Stimulated activated CD4-positive, alpha-beta T cell treated with anti-CD3 and anti-CD28 coated beads, Interleukin-12 subunit alpha, Interleukin-12 subunit beta, amount 100 ng/mL, for 48 hours (primary cell): ENCODE measurements around the gene NEURL1B.

Source experiments
- DNase-seq, 3 donors: peaks; one replicate each; pipeline ENCODE4 v3.0.0-alpha.2; 2020; ENCODE audit warnings: low read depth in 2 of 3, low spot score in 1 of 3

The NEURL1B gene

GRCh38 chr5:172632346-172633092, 8.5 kb upstream of the NEURL1B start:
- no peak for DNase-seq

GRCh38 chr5:172633403-172633970, 7.6 kb upstream of the NEURL1B start:
- no peak for DNase-seq

DNA sequence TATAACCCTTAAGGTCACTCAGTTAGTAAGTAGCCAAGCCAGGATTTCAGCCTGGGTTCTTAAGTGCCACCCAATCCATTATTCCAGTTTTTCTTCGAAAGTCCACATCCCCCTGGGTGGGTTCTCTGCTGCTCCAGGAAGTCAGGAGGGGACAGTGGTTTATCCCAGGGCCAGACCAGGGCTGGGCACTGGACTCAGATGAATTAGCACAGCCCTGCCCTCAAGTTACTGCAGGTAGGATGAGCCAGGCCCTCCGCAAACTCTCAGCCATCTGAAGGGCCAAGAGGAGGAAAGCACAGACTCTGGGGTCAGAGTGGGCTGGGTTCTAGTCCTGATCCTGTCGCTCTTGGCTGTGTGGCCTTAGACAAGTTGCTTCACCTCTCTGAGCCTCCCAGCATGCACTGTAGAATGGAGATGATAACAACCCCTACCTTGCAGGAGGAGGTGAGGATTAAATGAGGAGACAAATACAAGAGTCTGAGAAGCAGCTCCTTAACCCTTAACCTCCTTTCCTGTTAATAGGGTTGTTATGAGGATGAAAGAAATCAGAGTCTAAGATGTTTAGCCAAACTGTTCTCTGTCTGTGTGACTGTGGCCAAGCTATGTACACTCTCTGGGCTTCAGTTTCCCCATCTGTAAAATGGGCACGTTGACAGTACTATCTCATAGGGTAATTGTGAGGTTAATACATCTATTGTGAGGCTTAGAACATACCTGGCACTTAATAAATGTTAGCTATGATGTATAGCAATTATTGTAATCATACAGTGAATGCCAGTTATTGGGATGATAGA, 6.8 kb upstream of the NEURL1B start:
- DNase-seq, result no peak

DNA sequence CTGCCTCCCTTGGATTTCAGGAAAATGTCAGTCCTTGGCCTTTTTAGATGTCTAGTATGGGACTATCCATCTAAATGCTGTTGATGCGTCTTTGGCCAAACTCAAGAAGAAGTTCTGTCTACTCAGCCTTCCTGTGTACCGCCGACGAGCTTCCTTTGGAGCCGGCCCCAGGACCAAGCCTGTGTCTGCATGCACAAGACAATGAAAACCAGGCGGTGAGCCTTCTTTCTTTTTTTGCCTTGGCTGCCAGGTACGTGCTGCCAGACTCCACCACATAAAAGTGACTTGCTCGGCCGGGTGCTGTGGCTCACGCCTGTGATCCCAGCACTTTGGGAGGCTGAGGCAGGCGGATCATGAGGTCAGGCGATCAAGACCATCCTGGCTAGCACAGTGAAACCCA, 6.0 kb upstream of the NEURL1B start:
- no peak for DNase-seq

GRCh38 chr5:172636279-172637050, 4.6 kb upstream of the NEURL1B start:
- no peak for DNase-seq

DNA sequence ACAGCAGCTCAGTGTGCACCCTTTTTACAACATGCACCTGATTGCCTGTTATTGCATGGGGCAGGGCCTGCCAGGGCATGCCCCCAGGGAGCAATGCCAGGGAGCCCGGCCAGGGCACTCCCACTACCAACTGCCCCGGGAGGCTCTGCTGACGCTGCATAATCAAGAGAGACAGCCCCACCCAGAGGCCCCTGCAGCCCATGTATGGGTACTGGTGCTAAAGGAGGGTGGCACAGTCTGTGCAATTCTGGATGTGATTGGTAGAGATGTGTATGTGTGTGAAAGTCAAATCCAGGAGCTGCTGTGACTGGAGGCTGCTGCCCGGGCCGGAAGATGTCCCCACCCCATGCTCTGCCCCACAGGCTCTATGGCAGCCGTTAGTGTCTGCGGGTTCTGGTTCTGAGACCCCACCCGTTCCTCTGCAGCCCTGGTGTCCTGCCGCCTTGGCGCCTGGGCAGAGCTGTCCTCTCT, 3.9 kb upstream of the NEURL1B start:
- DNase-seq, result no peak

- no peak for DNase-seq
Measured at GRCh38 chr5:172637740-172638139, 3.3 kb upstream of the NEURL1B start.

- no peak for DNase-seq
Measured at GRCh38 chr5:172638209-172638768, 2.8 kb upstream of the NEURL1B start.

GRCh38 chr5:172640139-172640538, 924 bp upstream of the NEURL1B start:
- no peak for DNase-seq

GRCh38 chr5:172641359-172642050, 442 bp downstream of the NEURL1B start:
- no peak for DNase-seq

- DNase-seq, result no peak
Measured at GRCh38 chr5:172642051-172642409, 967 bp downstream of the NEURL1B start.

DNA sequence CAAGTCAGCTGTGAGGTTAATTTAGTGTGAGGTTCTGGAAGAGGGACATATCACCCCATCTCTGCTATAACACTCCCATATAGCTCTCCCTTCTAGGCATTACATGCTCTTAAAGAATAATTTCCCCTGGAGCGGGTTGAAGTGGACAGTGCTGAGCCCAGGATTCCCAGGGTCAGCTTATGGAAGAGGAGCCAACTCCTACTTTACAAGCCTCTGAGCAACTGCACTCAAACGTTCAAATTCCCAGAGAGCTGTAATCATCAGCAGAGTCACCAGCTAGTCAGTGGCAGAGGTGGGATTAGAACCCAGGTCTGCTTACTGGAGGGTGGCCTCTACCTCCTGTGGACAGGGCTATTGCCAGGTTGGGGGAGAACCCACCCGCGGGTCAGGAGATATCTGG, 1.4 kb downstream of the NEURL1B start:
- no peak for DNase-seq

- no peak for DNase-seq
Measured at GRCh38 chr5:172642926-172643871, 2.1 kb downstream of the NEURL1B start.

GRCh38 chr5:172644266-172644665, 3.2 kb downstream of the NEURL1B start:
- DNase-seq, result no peak

DNA sequence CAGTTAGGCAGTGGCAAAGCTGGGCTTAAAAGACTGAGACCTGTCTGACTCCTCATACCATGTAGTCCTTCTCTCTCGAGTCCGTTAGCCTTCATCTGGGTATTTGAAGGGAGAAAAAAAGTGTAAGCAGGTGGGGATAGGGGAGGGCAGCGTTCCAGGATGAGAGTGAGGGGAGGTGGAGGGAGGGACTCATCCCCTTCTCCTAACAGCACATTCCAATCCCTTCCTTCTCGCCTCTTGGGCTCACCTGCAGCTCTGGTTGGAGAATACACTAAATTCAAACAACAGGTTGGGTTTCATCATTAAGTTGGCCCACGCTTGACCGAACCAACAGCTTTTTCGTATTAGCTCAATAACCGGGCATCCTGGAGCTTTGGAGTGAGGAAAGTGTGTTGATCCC, 3.6 kb downstream of the NEURL1B start:
- no peak for DNase-seq

- no peak for DNase-seq
Measured at GRCh38 chr5:172645271-172646055, 4.4 kb downstream of the NEURL1B start.

GRCh38 chr5:172646716-172647285, 5.7 kb downstream of the NEURL1B start:
- no peak for DNase-seq

DNA sequence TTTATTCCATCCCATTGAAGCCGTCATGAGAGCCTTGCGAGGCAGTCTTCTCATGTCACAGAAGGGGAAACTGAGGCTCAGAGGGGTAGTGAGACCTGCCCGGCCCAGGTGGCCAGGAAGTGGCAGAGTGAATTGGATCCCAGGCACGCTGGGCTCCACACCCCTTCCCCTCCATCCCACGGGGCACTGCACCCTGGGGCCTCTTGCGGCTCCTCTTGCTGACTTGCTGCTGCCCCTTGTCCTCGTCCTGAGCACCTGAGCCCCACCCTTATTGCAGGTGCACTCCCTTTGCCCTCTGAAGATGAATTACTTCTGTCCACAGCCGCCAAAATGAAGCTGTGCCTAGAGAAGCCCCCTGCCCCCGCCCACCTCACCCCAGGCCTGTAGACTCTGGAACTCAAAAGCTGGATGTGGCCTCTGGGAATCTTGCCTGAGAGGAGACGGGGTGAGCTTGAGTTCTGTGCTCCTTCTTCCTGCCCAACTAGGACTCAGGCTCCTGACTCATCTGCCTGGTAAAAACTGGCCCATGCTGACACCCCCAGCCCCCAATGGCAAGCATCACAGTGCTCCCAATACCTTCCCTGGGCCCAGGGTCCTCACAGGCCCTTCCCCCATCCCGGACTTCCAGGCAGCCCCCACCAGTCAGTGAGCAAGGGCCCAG, 6.4 kb downstream of the NEURL1B start:
- DNase-seq, result no peak
